ENCODE data around the gene CCNI2. TPM values are rescaled to one million over a fixed set of nuclear protein-coding genes. Genes with fewer than 3 reads are reported as not detected.

Gene CCNI2
- polyA plus RNA-seq (ENCODE audit: insufficient read length): 4.2 TPM
- long read RNA-seq, donor 1, partial matches to known transcripts: 0 of 1 reads
- long read RNA-seq, donor 1, other reads (novel, unspliced or antisense): 0 of 1 reads
- long read RNA-seq, donor 2: 0 reads
- long read RNA-seq, donor 3: 0 reads
- long read RNA-seq, donor 4: 0 reads
- long read RNA-seq, donor 5, partial matches to known transcripts: 0 of 1 reads
- long read RNA-seq, donor 5, other reads (novel, unspliced or antisense): 0 of 1 reads
- long read RNA-seq, donor 6: 0 reads
- long read RNA-seq, donor 7: 0 reads
- long read RNA-seq, donor 8, partial matches to known transcripts: 0 of 1 reads
- long read RNA-seq, donor 8, other reads (novel, unspliced or antisense): 0 of 1 reads

GRCh38 chr5:132746954-132747615 is at the start of gene CCNI2:
CCNI2 (plus strand) TSS chr5:132747426; CDS start chr5:132747496, 70 bp downstream.
- peak; percentile 68 for DNase-seq

- DNase-seq: no peak
Measured at GRCh38 chr5:132704875-132705274, 42.4 kb upstream of the CCNI2 start.

GRCh38 chr5:132708645-132709044 is 38.6 kb upstream of the CCNI2 start:
- no peak for DNase-seq

GRCh38 chr5:132714456-132715307 is 32.5 kb upstream of the CCNI2 start:
- no peak for DNase-seq

- DNase-seq: no peak
Measured at GRCh38 chr5:132718544-132719312, 28.5 kb upstream of the CCNI2 start.

GRCh38 chr5:132725745-132726144 is 21.5 kb upstream of the CCNI2 start:
- DNase-seq: no peak

GRCh38 chr5:132729896-132730295 is 17.3 kb upstream of the CCNI2 start:
- no peak for DNase-seq

GRCh38 chr5:132733499-132734148 is 13.6 kb upstream of the CCNI2 start:
- no peak for DNase-seq

GRCh38 chr5:132734687-132735086 is 12.5 kb upstream of the CCNI2 start:
- no peak for DNase-seq

- DNase-seq: peak; percentile 92
Measured at GRCh38 chr5:132736853-132737833, 10.1 kb upstream of the CCNI2 start, which contains the start of gene KIF3A. KIF3A (minus strand) TSS chr5:132737546; CDS start chr5:132737419, 127 bp downstream.

GRCh38 chr5:132737982-132738681 is 9.1 kb upstream of the CCNI2 start:
- no peak for DNase-seq

- no peak for DNase-seq
Measured at GRCh38 chr5:132739232-132739631, 8.0 kb upstream of the CCNI2 start.

- no peak for DNase-seq
Measured at GRCh38 chr5:132742158-132742557, 5.1 kb upstream of the CCNI2 start.

GRCh38 chr5:132742626-132743025 is 4.6 kb upstream of the CCNI2 start:
- DNase-seq: no peak

- DNase-seq: no peak
Measured at GRCh38 chr5:132744659-132745058, 2.6 kb upstream of the CCNI2 start.

GRCh38 chr5:132746592-132746953 is 653 bp upstream of the CCNI2 start:
- no peak for DNase-seq

- no peak for DNase-seq
Measured at GRCh38 chr5:132747616-132748440, 602 bp downstream of the CCNI2 start.

GRCh38 chr5:132748522-132749000 is 1.3 kb downstream of the CCNI2 start:
- DNase-seq: no peak

Data from left kidney (tissue), 8 donors.